SU-DHL-6 (cell line): ENCODE data around the gene ADAMTS19.

Source experiments
- H2AFZ ChIP-seq: fragments of 200-600 bp; sonication (generic); 2 replicates; pipeline ENCODE4 v1.6.1; 2014; ENCODE audit warnings: low read depth, mild to moderate bottlenecking, moderate library complexity, mixed read lengths, antibody characterized with exemption, low read length; ENCODE audit not compliant: severe bottlenecking
- H3F3A ChIP-seq: fragments of 200-600 bp; shearing (Covaris generic); 2 replicates; pipeline ENCODE4 v1.6.0; 2016; ENCODE audit warnings: antibody characterized with exemption, mild to moderate bottlenecking; ENCODE audit not compliant: insufficient read depth
- H3K27ac ChIP-seq: fragments of 200-600 bp; sonication (generic); 2 replicates; pipeline ENCODE4 v1.5.1; 2016; ENCODE audit warnings: low read depth, mild to moderate bottlenecking, low read length, moderate library complexity, mixed read lengths
- H3K27me3 ChIP-seq: fragments of 200-600 bp; sonication (generic), shearing (Covaris generic); 2 replicates; pipeline ENCODE4 v1.6.0; 2014; ENCODE audit warnings: mild to moderate bottlenecking, low read length
- H3K36me3 ChIP-seq: fragments of 200-600 bp; sonication (generic); 2 replicates; pipeline ENCODE4 v1.6.1; 2014; ENCODE audit warnings: mild to moderate bottlenecking, low read length, mixed read lengths
- H3K4me2 ChIP-seq: fragments of 300-600, 200-600 bp; shearing (Covaris generic), sonication (generic); 2 replicates; pipeline ENCODE4 v1.6.0; 2014; ENCODE audit warnings: low read length, low read depth, mild to moderate bottlenecking; ENCODE audit not compliant: poor library complexity, severe bottlenecking
- H3K4me3 ChIP-seq: fragments of 200-600 bp; sonication (generic); 2 replicates; pipeline ENCODE4 v1.5.1; 2014; ENCODE audit warnings: antibody characterized with exemption, low read length, mild to moderate bottlenecking, mixed read lengths; ENCODE audit not compliant: insufficient read depth, poor library complexity, severe bottlenecking
- H3K79me2 ChIP-seq: fragments of 200-600 bp; sonication (generic); 2 replicates; pipeline ENCODE4 v1.6.1; 2014; ENCODE audit warnings: mild to moderate bottlenecking, low read length, moderate library complexity; ENCODE audit not compliant: insufficient read depth
- H3K9ac ChIP-seq: fragments of 200-600 bp; sonication (generic); 2 replicates; pipeline ENCODE4 v1.7.0; 2014; ENCODE audit warnings: mild to moderate bottlenecking, low read length
- H3K9me2 ChIP-seq: fragments of 200-600 bp; sonication (generic); replicated peaks from 2 replicates; pipeline ENCODE4 v1.6.1; 2014; ENCODE audit warnings: low read length; ENCODE audit not compliant: insufficient read depth
- H3K9me3 ChIP-seq: fragments of 200-600 bp; sonication (generic); 2 replicates; pipeline ENCODE4 v1.6.1; 2014; ENCODE audit warnings: low read length, mixed read lengths; ENCODE audit not compliant: insufficient read depth
- H4K20me1 ChIP-seq: fragments of 200-600 bp; sonication (generic); 2 replicates; pipeline ENCODE4 v1.6.1; 2014; ENCODE audit warnings: low read depth, mild to moderate bottlenecking, antibody characterized with exemption, low read length, moderate library complexity, mixed read lengths
- EZH2phosphoT487 ChIP-seq: fragments of 200-600 bp; sonication (generic), shearing (Covaris generic); conservative IDR thresholded peaks from 2 replicates; pipeline ENCODE4 v1.6.1; 2018; ENCODE audit warnings: mild to moderate bottlenecking, antibody characterized with exemption, low read length, moderate library complexity, mixed read lengths
- TF ChIP-seq, protein P1 (sequence below): fragments of 200-600 bp; sonication (generic); IDR thresholded peaks from one replicate; pipeline ENCODE4 v1.5.1; 2017; ENCODE audit warnings: antibody characterized with exemption, mild to moderate bottlenecking, low read length, moderate library complexity; ENCODE audit not compliant: insufficient read depth, poor library complexity, severe bottlenecking

Gene ADAMTS19

DNA sequence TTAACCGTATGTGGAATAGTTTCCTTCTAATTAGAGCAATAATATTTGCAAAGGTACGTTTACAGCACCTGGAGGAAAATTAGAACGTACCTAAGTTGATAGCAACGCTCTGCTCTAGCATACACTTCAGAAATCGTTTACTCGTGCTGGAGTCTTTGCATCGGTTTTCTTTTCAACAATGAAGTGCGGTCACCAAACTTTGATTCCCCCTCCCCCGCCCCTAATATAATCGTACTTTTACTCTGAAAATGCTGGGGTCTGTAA, 506 bp downstream of the ADAMTS19 start:
- no peak overlapping the region for H2AFZ ChIP-seq
- no peak overlapping the region for H3K4me2 ChIP-seq
- no peaks in the 10 kb centered on the region for H3F3A ChIP-seq
- no peaks in the 10 kb centered on the region for H3K27me3 ChIP-seq
- H3K36me3 ChIP-seq, result no peaks in the 10 kb centered on the region
- H4K20me1 ChIP-seq, result no peaks in the 10 kb centered on the region
- no peak overlapping the region for H3K4me3 ChIP-seq
- no peak overlapping the region for H3K27ac ChIP-seq
- H3K79me2 ChIP-seq, result no peaks in the 10 kb centered on the region
- no peaks in the 10 kb centered on the region for H3K9me3 ChIP-seq
- no peaks in the 10 kb centered on the region for H3K9me2 ChIP-seq
- no peak overlapping the region for H3K9ac ChIP-seq
- TF ChIP-seq, protein P1, sequence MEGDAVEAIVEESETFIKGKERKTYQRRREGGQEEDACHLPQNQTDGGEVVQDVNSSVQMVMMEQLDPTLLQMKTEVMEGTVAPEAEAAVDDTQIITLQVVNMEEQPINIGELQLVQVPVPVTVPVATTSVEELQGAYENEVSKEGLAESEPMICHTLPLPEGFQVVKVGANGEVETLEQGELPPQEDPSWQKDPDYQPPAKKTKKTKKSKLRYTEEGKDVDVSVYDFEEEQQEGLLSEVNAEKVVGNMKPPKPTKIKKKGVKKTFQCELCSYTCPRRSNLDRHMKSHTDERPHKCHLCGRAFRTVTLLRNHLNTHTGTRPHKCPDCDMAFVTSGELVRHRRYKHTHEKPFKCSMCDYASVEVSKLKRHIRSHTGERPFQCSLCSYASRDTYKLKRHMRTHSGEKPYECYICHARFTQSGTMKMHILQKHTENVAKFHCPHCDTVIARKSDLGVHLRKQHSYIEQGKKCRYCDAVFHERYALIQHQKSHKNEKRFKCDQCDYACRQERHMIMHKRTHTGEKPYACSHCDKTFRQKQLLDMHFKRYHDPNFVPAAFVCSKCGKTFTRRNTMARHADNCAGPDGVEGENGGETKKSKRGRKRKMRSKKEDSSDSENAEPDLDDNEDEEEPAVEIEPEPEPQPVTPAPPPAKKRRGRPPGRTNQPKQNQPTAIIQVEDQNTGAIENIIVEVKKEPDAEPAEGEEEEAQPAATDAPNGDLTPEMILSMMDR, result no peak
- TF ChIP-seq EZH2phosphoT487, result no peak

DNA sequence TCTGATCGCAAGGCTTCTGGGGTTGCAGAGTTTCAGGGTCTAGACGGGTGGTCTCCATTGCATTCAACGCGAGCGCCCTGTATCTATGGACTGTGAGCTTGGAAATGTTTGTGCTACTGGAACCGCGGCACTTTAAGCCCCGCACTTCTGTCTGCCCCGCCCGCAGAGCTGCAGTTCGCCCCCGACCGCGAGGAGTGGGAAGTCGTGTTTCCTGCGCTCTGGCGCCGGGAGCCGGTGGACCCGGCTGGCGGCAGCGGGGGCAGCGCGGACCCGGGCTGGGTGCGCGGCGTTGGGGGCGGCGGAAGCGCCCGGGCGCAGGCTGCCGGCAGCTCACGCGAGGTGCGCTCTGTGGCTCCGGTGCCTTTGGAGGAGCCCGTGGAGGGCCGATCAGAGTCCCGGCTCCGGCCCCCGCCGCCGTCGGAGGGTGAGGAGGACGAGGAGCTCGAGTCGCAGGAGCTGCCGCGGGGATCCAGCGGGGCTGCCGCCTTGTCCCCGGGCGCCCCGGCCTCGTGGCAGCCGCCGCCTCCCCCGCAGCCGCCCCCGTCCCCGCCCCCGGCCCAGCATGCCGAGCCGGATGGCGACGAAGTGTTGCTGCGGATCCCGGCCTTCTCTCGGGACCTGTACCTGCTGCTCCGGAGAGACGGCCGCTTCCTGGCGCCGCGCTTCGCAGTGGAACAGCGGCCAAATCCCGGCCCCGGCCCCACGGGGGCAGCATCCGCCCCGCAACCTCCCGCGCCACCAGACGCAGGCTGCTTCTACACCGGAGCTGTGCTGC, 1.0 kb downstream of the ADAMTS19 start:
- no peak overlapping the region for H2AFZ ChIP-seq
- H3K9me2 ChIP-seq, result no peaks in the 10 kb centered on the region
- no peaks in the 10 kb centered on the region for H3K9me3 ChIP-seq
- no peak overlapping the region for H3K4me3 ChIP-seq
- TF ChIP-seq, protein P1, result no peak
- TF ChIP-seq EZH2phosphoT487, result no peak
- H3K27me3 ChIP-seq, result no peaks in the 10 kb centered on the region
- H3K4me2 ChIP-seq, result no peak overlapping the region
- H3F3A ChIP-seq, result no peaks in the 10 kb centered on the region
- no peaks in the 10 kb centered on the region for H4K20me1 ChIP-seq
- H3K27ac ChIP-seq, result no peak overlapping the region
- H3K79me2 ChIP-seq, result no peaks in the 10 kb centered on the region
- H3K9ac ChIP-seq, result no peak overlapping the region
- H3K36me3 ChIP-seq, result no peaks in the 10 kb centered on the region

DNA sequence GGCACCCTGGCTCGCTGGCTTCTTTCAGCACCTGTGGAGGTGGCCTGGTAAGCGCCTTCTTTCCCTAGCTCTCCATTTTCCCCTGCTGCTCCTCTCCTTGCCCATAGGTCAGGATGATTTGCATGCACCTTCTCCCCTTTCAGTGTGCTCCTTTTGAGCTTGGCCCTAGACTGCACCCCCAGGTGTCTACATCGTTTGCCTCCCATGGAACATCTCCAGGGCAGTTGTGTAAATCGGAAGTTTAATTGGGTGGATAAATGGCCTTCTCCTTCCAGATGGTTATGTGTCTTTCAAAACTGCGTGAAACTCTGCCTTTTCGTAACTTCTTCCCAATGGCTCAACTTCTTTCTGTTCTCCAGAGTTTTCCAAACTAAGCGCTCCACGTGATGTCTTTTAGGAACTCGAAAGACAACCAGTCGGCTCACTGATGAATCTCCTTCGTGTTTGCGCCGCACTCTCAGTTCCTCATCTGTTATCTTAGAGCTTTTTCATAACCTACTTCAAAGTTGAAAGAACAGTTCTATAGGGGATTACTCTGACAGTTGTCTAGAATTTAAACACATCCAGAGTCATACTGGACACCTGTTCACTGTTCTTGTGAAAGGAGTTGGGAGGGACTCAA, 1.7 kb downstream of the ADAMTS19 start:
- Histone ChIP-seq H3K9ac (no peak overlapping the region), H3K36me3 (no peaks in the 10 kb centered on the region), H3K27me3 (no peaks in the 10 kb centered on the region), H3K9me2 (no peaks in the 10 kb centered on the region), H3K9me3 (no peaks in the 10 kb centered on the region), H3F3A (no peaks in the 10 kb centered on the region), H4K20me1 (no peaks in the 10 kb centered on the region), H3K4me2 (no peak overlapping the region), H3K27ac (no peak overlapping the region), H3K79me2 (no peaks in the 10 kb centered on the region), H2AFZ (no peak overlapping the region), H3K4me3 (no peak overlapping the region)
- TF ChIP-seq, protein P1, result no peak
- TF ChIP-seq EZH2phosphoT487, result no peak
